Adrenal gland (tissue), 12 donors: ENCODE data around the gene NFKBIZ. TPM values are rescaled to one million over a fixed set of nuclear protein-coding genes. Genes with fewer than 3 reads are reported as not detected.

Source experiments
- DNase-seq, 7 donors: peaks; one replicate each; pipeline ENCODE4 v3.0.0-alpha.2; 2019 to 2020
- H3K27ac ChIP-seq, 5 donors: fragments of 200-600 bp; sonication (generic) in 4 of 5; 1 replicate in 3 of 5; 2 replicates in 2 of 5; pipeline versions ENCODE4 v1.5.1 to v1.8.0; 2016 to 2020; ENCODE audit warnings: mild to moderate bottlenecking in 1 of 5
- H3K27me3 ChIP-seq: fragments of 200-600 bp; 2 replicates; pipeline ENCODE4 v1.8.0; 2021
- H3K36me3 ChIP-seq, 2 donors: fragments of 200-600 bp; replicated peaks in 1 of 2; 1 replicate in 1 of 2; 2 replicates in 1 of 2; pipeline versions ENCODE4 v1.5.1 to v1.8.0; 2018 to 2022
- H3K4me1 ChIP-seq, 2 donors: fragments of 200-600 bp; replicated peaks in 1 of 2; 1 replicate in 1 of 2; 2 replicates in 1 of 2; pipeline versions ENCODE4 v1.5.1 to v1.8.0; 2018 to 2021
- H3K4me3 ChIP-seq, 4 donors: fragments of 200-600 bp; sonication (generic) in 3 of 4; one replicate each; pipeline ENCODE4 v1.5.1; 2016 to 2018
- H3K9me3 ChIP-seq, 3 donors: fragments of 200-600 bp; sonication (generic) in 1 of 3; replicated peaks in 1 of 3; 1 replicate in 2 of 3; 2 replicates in 1 of 3; pipeline versions ENCODE4 v1.5.1 to v1.8.0; 2016 to 2021
- CTCF ChIP-seq, 6 experiments: fragments of 450-650 bp in 4 of 6; fragments of 200-600 bp in 2 of 6; sonication (generic) in 1 of 6; IDR thresholded peaks; 1 replicate in 5 of 6; 2 replicates in 1 of 6; pipeline versions ENCODE4 v1.5.1 to v1.8.0; 2016 to 2021; ENCODE audit warnings: antibody characterized with exemption in 6 of 6, mild to moderate bottlenecking in 2 of 6, moderate library complexity in 1 of 6
- POLR2A ChIP-seq, 2 donors: fragments of 450-650 bp; IDR thresholded peaks; one replicate each; pipeline ENCODE4 v1.6.1; 2017; ENCODE audit warnings: antibody characterized with exemption in 2 of 2, mild to moderate bottlenecking in 2 of 2, moderate library complexity in 1 of 2
- WGBS, 4 donors: extraction: QIAGEN DNeasy Blood & Tissue Kit in 2 of 4; methylation state at CpG; one replicate each; pipeline versions ENCODE4 v1.1.5 to v1.1.7; 2013 to 2017; 5-methylcytosine and 5-hydroxymethylcytosine counted together
- intact Hi-C, 2 donors: fragments of 100-400 bp; cut with DNase I; formaldehyde crosslinking; loops; one replicate each; pipeline versions ENCODE4 v1.14.1 to v1.15.0; 2022 to 2023
- polyA plus RNA-seq, 3 donors: library from polyadenylated mRNA; stranded (reverse); fragments of 200-250 nt in 2 of 3; fragments of 350-450 nt in 1 of 3; fragmentation: Illumina TruSeq in 1 of 3; extraction: RNeasy Lipid Tissue Mini Kit (QIAGEN cat#74804) in 1 of 3; gene quantifications; one replicate each; pipeline ENCODE4 v1.2.3, GENCODE V29; 2013 to 2014
- total RNA-seq, 9 donors: library from RNA; depleted of rRNA in 4 of 9; stranded (reverse); fragments of >200 nt in 4 of 9; fragments of 120-200 nt in 1 of 9; fragmentation: NEBNext Ultra II Directional in 1 of 9; extraction: Animal tissue kit (Norgen Biotek cat#: 25700) in 1 of 9; gene quantifications; one replicate each; pipeline versions ENCODE4 v1.1.0 to v1.2.4, GENCODE V29; 2013 to 2023
- donor health status: healthy with polysubstance abuse.
- donor health status: Bipolar disorder and iron deficiency.
- donor health status: DM: yes; HTN: yes; CAD: no.
- donor health status: DM: no; HTN: no; CAD: no.
- donor health status: DM: no; HTN: no; CAD: no.
- donor health status: DM: yes; HTN: yes; CAD: no.

NFKBIZ gene
- total and polyA plus RNA-seq, 12 donors, result 3.1 to 21.8 (median 8.7) TPM

GRCh38 chr3:101898752-101899169, 49.4 kb downstream of the NFKBIZ start:
- intact Hi-C loops, result no loop called here
- peak overlapping the region in 1 of 5 donors; percentile 21 for H3K27ac ChIP-seq
- DNase-seq, result peak in 3 of 7 donors; percentile 8 to 29 (median 24)

GRCh38 chr3:101900316-101900715, 51.0 kb downstream of the NFKBIZ start:
- H3K27me3 ChIP-seq, result no peaks in the 10 kb centered on the region
- no peak overlapping the region for H3K27ac ChIP-seq
- DNase-seq, result no peak
- no peaks in the 10 kb centered on the region for H3K36me3 ChIP-seq
- intact Hi-C loops, result no loop called here
- 86 to 100% (median 98%) methylated on average over 1 of the region's 1 CpG for WGBS, 4 donors
- H3K4me1 ChIP-seq, result no peaks in the 10 kb centered on the region
- H3K4me3 ChIP-seq, result no peak overlapping the region
- no peaks in the 10 kb centered on the region for H3K9me3 ChIP-seq
- TF ChIP-seq CTCF (IDR thresholded peaks at IDR 0.05) (no peak), POLR2A (IDR thresholded peaks at IDR 0.05) (no peak)

More at GRCh38 chr3:101898752-101899169, 49.4 kb downstream of the NFKBIZ start:
- Histone ChIP-seq H3K9me3 (no peaks in the 10 kb centered on the region), H3K4me3 (no peak overlapping the region), H3K4me1 (no peaks in the 10 kb centered on the region), H3K27me3 (no peaks in the 10 kb centered on the region), H3K36me3 (no peaks in the 10 kb centered on the region)
- 39 to 47% (median 46%) methylated on average over 5 of the region's 5 CpGs for WGBS, 4 donors
- TF ChIP-seq CTCF (IDR thresholded peaks at IDR 0.05) (no peak), POLR2A (IDR thresholded peaks at IDR 0.05) (no peak)

DNA sequence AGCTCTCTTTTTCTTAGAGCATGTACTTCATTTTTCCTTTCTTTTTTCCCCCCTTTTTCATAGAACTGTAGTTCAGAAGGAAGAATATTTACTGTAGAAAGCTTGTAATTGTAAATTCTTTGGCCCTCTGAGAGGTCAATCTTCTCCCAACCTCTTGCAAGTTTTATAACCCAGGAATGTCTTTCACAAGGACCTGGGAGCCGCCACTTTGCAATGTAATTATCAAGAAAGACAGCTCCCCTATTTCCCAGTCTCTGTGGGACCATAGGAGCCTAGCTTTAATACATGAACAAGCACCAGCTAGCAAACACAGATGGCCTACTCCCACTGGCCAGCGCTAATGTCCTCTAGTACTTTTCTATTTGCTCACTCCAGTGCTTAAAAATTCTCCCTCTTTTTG, 51.4 kb downstream of the NFKBIZ start:
- Histone ChIP-seq H3K36me3 (no peaks in the 10 kb centered on the region), H3K4me1 (no peaks in the 10 kb centered on the region), H3K27ac (no peak overlapping the region), H3K9me3 (no peaks in the 10 kb centered on the region), H3K27me3 (no peaks in the 10 kb centered on the region), H3K4me3 (no peak overlapping the region)
- TF ChIP-seq POLR2A (IDR thresholded peaks at IDR 0.05), result no peak
- TF ChIP-seq CTCF (IDR thresholded peaks at IDR 0.05), result no peak
- no peak for DNase-seq
- WGBS, 4 donors, result 89 to 97% (median 93%) methylated on average over 2 of the region's 2 CpGs
- intact Hi-C loops, result no loop called here

DNA sequence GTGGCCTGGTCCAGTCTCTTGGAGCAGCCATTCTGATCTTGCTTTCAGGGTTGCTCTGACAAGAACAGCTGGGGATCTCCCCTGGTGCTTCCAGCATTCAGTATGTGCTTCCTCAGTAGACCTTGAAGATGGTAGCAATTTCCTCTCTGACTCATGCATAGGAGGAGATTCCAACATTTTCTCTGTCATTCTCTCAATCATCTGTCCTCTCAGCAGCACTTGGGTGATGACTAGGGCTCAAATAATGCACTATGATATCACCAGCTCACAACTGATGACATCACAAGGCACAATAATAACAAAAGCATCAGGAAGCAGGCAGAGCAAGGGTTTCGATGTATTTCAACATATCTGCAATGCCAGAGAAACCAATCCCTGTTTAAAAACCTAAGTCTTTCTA, 52.7 kb downstream of the NFKBIZ start:
- Histone ChIP-seq H3K27me3 (no peaks in the 10 kb centered on the region), H3K4me3 (no peak overlapping the region), H3K36me3 (no peaks in the 10 kb centered on the region), H3K9me3 (no peaks in the 10 kb centered on the region), H3K27ac (no peak overlapping the region), H3K4me1 (no peaks in the 10 kb centered on the region)
- 80 to 94% (median 88%) methylated on average over 1 of the region's 1 CpG for whole genome bisulfite sequencing, 4 donors
- DNase-seq, result no peak
- intact Hi-C loops, result no loop called here
- no peak for TF ChIP-seq POLR2A (IDR thresholded peaks at IDR 0.05)
- TF ChIP-seq CTCF (IDR thresholded peaks at IDR 0.05), result no peak
